ENCODE results near the gene NKD2.

- TF ChIP-seq JUNB (IDR thresholded peaks at IDR 0.05) = no peak
- TF ChIP-seq CTCF (IDR thresholded peaks at IDR 0.05) = no peak
- no peak for TF ChIP-seq ZSCAN20 (CRISPR knock-in tag; IDR thresholded peaks at IDR 0.05)
- TF ChIP-seq EP300 (IDR thresholded peaks at IDR 0.05) = no peak
- no peak for TF ChIP-seq POLR2A (IDR thresholded peaks at IDR 0.05; ENCODE audit: low read length)
- TF ChIP-seq EHMT2 (IDR thresholded peaks at IDR 0.05; ENCODE audit: low read depth) = no peak
- no peak for TF ChIP-seq RARB (CRISPR knock-in tag; IDR thresholded peaks at IDR 0.05)
- no peak for TF ChIP-seq NPAS2 (CRISPR knock-in tag; IDR thresholded peaks at IDR 0.05; ENCODE audit: borderline replicate concordance)
- TF ChIP-seq JUN (IDR thresholded peaks at IDR 0.05) = no peak
These were observed 38.8 kb downstream of the NKD2 start for GRCh38 chr5:1047332-1047965.

Data from A549 (cell line).